OCI-LY3 (cell line): Measurements from ENCODE around the gene OBSL1.

ENCODE experiments used
- EZH2phosphoT487 ChIP-seq: fragments of 200-600 bp; shearing (Covaris generic); IDR thresholded peaks from 2 replicates; pipeline ENCODE4 v1.6.1; 2018; ENCODE audit warnings: antibody characterized with exemption, mixed run types, low read depth
- TF ChIP-seq, protein P1 (sequence below): fragments of 200-600, 300-600 bp; sonication (generic); IDR thresholded peaks from 2 replicates; pipeline ENCODE4 v1.5.1; 2014; ENCODE audit warnings: antibody characterized with exemption, low read length, low read depth

DNA sequence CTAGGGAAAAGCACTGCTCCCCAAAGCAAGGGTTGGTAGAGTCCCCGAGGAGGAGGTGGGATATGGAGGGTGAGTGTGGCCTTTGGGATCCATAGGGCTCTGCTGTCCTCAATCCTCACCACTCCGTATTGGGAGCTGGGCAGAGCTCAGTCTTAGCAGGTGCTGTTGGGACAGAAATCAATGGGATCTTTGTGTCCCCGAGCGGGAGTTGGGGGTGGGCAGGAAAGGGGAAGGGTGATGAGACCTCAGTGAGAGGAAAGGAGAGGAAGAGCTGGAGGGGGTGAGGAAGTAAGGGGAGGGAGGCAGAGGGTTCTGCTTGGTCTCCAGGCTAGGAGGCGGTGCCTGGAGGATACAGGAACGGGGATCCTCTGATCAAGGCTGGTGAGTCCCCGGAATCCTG is 54.5 kb downstream of the OBSL1 start:
- TF ChIP-seq, protein P1, sequence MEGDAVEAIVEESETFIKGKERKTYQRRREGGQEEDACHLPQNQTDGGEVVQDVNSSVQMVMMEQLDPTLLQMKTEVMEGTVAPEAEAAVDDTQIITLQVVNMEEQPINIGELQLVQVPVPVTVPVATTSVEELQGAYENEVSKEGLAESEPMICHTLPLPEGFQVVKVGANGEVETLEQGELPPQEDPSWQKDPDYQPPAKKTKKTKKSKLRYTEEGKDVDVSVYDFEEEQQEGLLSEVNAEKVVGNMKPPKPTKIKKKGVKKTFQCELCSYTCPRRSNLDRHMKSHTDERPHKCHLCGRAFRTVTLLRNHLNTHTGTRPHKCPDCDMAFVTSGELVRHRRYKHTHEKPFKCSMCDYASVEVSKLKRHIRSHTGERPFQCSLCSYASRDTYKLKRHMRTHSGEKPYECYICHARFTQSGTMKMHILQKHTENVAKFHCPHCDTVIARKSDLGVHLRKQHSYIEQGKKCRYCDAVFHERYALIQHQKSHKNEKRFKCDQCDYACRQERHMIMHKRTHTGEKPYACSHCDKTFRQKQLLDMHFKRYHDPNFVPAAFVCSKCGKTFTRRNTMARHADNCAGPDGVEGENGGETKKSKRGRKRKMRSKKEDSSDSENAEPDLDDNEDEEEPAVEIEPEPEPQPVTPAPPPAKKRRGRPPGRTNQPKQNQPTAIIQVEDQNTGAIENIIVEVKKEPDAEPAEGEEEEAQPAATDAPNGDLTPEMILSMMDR = no peak
- no peak for TF ChIP-seq EZH2phosphoT487
